Breast epithelium (tissue), 4 donors: Measurements from ENCODE around the gene DISP3. TPM values are rescaled to one million over a fixed set of nuclear protein-coding genes. Genes with fewer than 3 reads are reported as not detected.

Experiments used
- DNase-seq, 2 donors: peaks; one replicate each; pipeline ENCODE4 v3.0.0-alpha.2; 2019; ENCODE audit warnings: low spot score in 2 of 2
- H3K27ac ChIP-seq, 2 donors: fragments of 200-600 bp; sonication (generic) in 1 of 2; one replicate each; pipeline ENCODE4 v1.5.1; 2016 to 2019; ENCODE audit warnings: mild to moderate bottlenecking in 1 of 2
- H3K27me3 ChIP-seq, 2 donors: fragments of 200-600 bp; sonication (generic) in 1 of 2; one replicate each; pipeline versions ENCODE4 v1.5.1 to v1.6.0; 2017 to 2019; ENCODE audit warnings: control low read depth in 1 of 2, mild to moderate bottlenecking in 1 of 2
- H3K36me3 ChIP-seq: fragments of 200-600 bp; one replicate; pipeline ENCODE4 v1.5.1; 2019
- H3K4me1 ChIP-seq, 2 donors: fragments of 200-600 bp; sonication (generic); one replicate each; pipeline ENCODE4 v1.5.1; 2016 to 2019; ENCODE audit warnings: control low read depth in 1 of 2
- H3K4me3 ChIP-seq, 3 donors: fragments of 200-600 bp; sonication (generic); 1 replicate in 2 of 3; 2 replicates in 1 of 3; pipeline ENCODE4 v1.5.1; 2016 to 2019; ENCODE audit warnings: mild to moderate bottlenecking in 3 of 3, moderate library complexity in 2 of 3
- H3K9me3 ChIP-seq, 2 donors: fragments of 200-600 bp; sonication (generic) in 1 of 2; one replicate each; pipeline ENCODE4 v1.5.1; 2016 to 2019; ENCODE audit warnings: control low read depth in 1 of 2
- CTCF ChIP-seq, 3 donors: fragments of 450-650 bp; IDR thresholded peaks; one replicate each; pipeline ENCODE4 v1.5.1; 2016 to 2017; ENCODE audit warnings: antibody characterized with exemption in 3 of 3, mild to moderate bottlenecking in 3 of 3, moderate library complexity in 3 of 3
- POLR2A ChIP-seq: fragments of 450-650 bp; IDR thresholded peaks from one replicate; pipeline ENCODE4 v1.6.1; 2016; ENCODE audit warnings: antibody characterized with exemption, mild to moderate bottlenecking, moderate library complexity
- POLR2AphosphoS5 ChIP-seq, 3 donors: sonication (generic); formaldehyde crosslinking; IDR thresholded peaks; one replicate each; pipeline ENCODE4 v1.6.1; 2017; ENCODE audit warnings: antibody characterized with exemption in 3 of 3
- intact Hi-C: fragments of 100-400 bp; cut with DNase I; formaldehyde crosslinking; loops from one replicate; pipeline ENCODE4 v1.15.1; 2023; ENCODE audit warnings: low total_unique reads
- total RNA-seq, 3 donors: library from RNA; depleted of rRNA; stranded (reverse); fragments of >200 nt; gene quantifications; one replicate each; pipeline ENCODE4 v1.1.0, GENCODE V29; 2016

Gene DISP3
- total RNA-seq, 3 donors from 2014 or later = 0.88 TPM; not detected in 2

GRCh38 chr1:11485191-11485590, 6.2 kb downstream of the DISP3 start:
- intact Hi-C loops = no loop called here
- Histone ChIP-seq H3K9me3 (no peaks in the 10 kb centered on the region), H3K27me3 (peaks cover under 1 to 36% of the 10 kb centered on the region in 2 donors), H3K36me3 (no peaks in the 10 kb centered on the region), H3K4me1 (no peaks in the 10 kb centered on the region), H3K27ac (no peak overlapping the region), H3K4me3 (no peak overlapping the region)
- no peak for DNase-seq
- TF ChIP-seq POLR2AphosphoS5 (IDR thresholded peaks at IDR 0.05) (no peak), CTCF (IDR thresholded peaks at IDR 0.05) (no peak), POLR2A (no peak)

- no peaks in the 10 kb centered on the region for H3K4me1 ChIP-seq
- intact Hi-C loops = no loop called here
- TF ChIP-seq POLR2A (no peak), CTCF (IDR thresholded peaks at IDR 0.05) (no peak), POLR2AphosphoS5 (IDR thresholded peaks at IDR 0.05) (no peak)
- no peaks in the 10 kb centered on the region for H3K9me3 ChIP-seq
- H3K36me3 ChIP-seq = no peaks in the 10 kb centered on the region
- no peak for DNase-seq
- H3K4me3 ChIP-seq = no peak overlapping the region
- peaks cover 0 to 26% of the 10 kb centered on the region in 2 donors for H3K27me3 ChIP-seq
- H3K27ac ChIP-seq = no peak overlapping the region
Observed at GRCh38 chr1:11486231-11487009, 7.5 kb downstream of the DISP3 start.

GRCh38 chr1:11487196-11487751, 8.3 kb downstream of the DISP3 start:
- no peak overlapping the region for H3K4me3 ChIP-seq
- H3K27ac ChIP-seq = no peak overlapping the region
- no peak for TF ChIP-seq POLR2A
- no peak for TF ChIP-seq CTCF (IDR thresholded peaks at IDR 0.05)
- TF ChIP-seq POLR2AphosphoS5 (IDR thresholded peaks at IDR 0.05) = no peak
- H3K9me3 ChIP-seq = no peaks in the 10 kb centered on the region
- intact Hi-C loops = no loop called here
- H3K36me3 ChIP-seq = no peaks in the 10 kb centered on the region
- H3K4me1 ChIP-seq = no peaks in the 10 kb centered on the region
- no peak for DNase-seq
- peaks cover 0 to 18% of the 10 kb centered on the region in 2 donors for H3K27me3 ChIP-seq

- no peak overlapping the region for H3K4me3 ChIP-seq
- intact Hi-C loops = no loop called here
- TF ChIP-seq CTCF (IDR thresholded peaks at IDR 0.05) (no peak), POLR2AphosphoS5 (IDR thresholded peaks at IDR 0.05) (no peak), POLR2A (no peak)
- H3K27me3 ChIP-seq = peaks cover 0 to 12% of the 10 kb centered on the region in 2 donors
- no peaks in the 10 kb centered on the region for H3K9me3 ChIP-seq
- H3K4me1 ChIP-seq = no peaks in the 10 kb centered on the region
- no peaks in the 10 kb centered on the region for H3K36me3 ChIP-seq
- no peak for DNase-seq
- no peak overlapping the region for H3K27ac ChIP-seq
Observed at GRCh38 chr1:11488201-11488770, 9.3 kb downstream of the DISP3 start.

GRCh38 chr1:11488966-11489625, 10.1 kb downstream of the DISP3 start:
- Histone ChIP-seq H3K27me3 (peaks cover 0 to 12% of the 10 kb centered on the region in 2 donors), H3K4me1 (no peaks in the 10 kb centered on the region), H3K9me3 (no peaks in the 10 kb centered on the region), H3K27ac (no peak overlapping the region), H3K36me3 (no peaks in the 10 kb centered on the region), H3K4me3 (no peak overlapping the region)
- no peak for TF ChIP-seq POLR2A
- no peak for TF ChIP-seq POLR2AphosphoS5 (IDR thresholded peaks at IDR 0.05)
- no peak for TF ChIP-seq CTCF (IDR thresholded peaks at IDR 0.05)
- no peak for DNase-seq
- intact Hi-C loops = no loop called here
